ENCODE results near the gene FRMD4A. TPM values are rescaled to one million over a fixed set of nuclear protein-coding genes. Genes with fewer than 3 reads are reported as not detected.

Gene FRMD4A
- total and polyA plus RNA-seq, 7 donors: 3.0 to 27.8 (median 14.4) TPM

DNA sequence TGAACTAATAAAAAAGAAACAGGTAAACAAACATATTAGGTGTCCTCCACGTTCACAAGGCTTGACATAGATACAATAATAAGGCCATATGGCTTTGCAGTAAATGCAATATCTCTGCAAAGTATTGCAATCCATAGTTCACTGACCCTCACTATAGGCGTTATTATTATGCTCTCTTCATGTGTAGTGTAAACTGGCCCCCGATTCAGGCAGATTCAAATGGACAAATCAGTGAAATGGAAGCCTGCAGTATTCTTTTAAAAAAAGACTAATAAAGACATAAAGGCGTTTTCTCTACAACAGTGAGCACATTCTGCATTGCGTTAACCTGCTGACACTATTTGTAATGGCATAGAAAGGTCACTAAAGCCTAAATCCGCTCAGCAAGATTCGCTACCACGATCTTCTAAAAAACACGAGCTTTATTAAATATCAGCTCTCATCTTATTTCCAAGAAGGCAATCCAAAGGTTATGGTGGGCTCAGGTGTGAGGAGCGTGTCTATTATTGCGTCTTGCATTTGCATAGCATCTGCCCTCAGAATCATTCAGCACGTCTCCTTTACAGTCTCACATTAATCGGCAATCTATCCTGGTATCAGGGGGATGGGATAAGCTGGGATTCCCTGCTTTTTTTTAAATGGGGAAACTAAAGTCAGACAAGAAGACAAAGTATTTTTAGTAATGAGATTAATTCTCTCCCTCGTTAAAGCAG is 36.2 kb downstream of the FRMD4A start:
- H3K27me3 ChIP-seq: no peaks in the 10 kb centered on the region
- no peak overlapping the region for H3K4me3 ChIP-seq
- WGBS, 2 donors: 83 to 85% methylated on average over 14 of the region's 14 CpGs
- no peak overlapping the region for H3K27ac ChIP-seq
- intact Hi-C loops (cut with DNase I): no loop called here
- no peak for TF ChIP-seq POLR2A (IDR thresholded peaks at IDR 0.05)
- TF ChIP-seq, protein P1, sequence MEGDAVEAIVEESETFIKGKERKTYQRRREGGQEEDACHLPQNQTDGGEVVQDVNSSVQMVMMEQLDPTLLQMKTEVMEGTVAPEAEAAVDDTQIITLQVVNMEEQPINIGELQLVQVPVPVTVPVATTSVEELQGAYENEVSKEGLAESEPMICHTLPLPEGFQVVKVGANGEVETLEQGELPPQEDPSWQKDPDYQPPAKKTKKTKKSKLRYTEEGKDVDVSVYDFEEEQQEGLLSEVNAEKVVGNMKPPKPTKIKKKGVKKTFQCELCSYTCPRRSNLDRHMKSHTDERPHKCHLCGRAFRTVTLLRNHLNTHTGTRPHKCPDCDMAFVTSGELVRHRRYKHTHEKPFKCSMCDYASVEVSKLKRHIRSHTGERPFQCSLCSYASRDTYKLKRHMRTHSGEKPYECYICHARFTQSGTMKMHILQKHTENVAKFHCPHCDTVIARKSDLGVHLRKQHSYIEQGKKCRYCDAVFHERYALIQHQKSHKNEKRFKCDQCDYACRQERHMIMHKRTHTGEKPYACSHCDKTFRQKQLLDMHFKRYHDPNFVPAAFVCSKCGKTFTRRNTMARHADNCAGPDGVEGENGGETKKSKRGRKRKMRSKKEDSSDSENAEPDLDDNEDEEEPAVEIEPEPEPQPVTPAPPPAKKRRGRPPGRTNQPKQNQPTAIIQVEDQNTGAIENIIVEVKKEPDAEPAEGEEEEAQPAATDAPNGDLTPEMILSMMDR (IDR thresholded peaks at IDR 0.05): no peak
- TF ChIP-seq EP300 (IDR thresholded peaks at IDR 0.05): no peak
- TF ChIP-seq POLR2AphosphoS5 (IDR thresholded peaks at IDR 0.05): no peak
- peaks cover 0 to 3% (median 0%) of the 10 kb centered on the region in 4 donors for H3K9me3 ChIP-seq
- no peak for DNase-seq
- H3K4me1 ChIP-seq: peaks cover 0 to 7% (median 2%) of the 10 kb centered on the region in 4 donors
- no peaks in the 10 kb centered on the region for H3K36me3 ChIP-seq

DNA sequence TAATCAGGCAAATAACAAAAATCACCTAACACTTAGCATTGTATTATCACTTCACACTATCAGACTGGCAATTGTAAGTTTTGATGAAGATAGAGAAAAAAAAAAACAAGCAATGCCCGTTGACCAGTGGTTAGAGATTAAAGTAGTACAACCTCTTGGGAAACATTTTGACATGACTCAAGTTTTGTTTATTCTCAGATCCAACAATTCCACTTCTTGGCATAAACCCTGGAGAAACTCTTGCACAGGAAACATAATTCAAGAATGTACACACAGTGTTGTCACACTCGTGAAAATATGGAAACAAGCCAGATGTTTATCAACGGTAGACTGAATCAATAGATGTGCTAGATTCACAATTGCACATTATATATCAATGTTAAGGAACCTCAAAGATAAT is 37.2 kb downstream of the FRMD4A start:
- intact Hi-C loops (cut with DNase I): no loop called here
- no peak overlapping the region for H3K27ac ChIP-seq
- TF ChIP-seq POLR2AphosphoS5 (IDR thresholded peaks at IDR 0.05) (no peak), POLR2A (IDR thresholded peaks at IDR 0.05) (no peak), EP300 (IDR thresholded peaks at IDR 0.05) (no peak)
- TF ChIP-seq, protein P1 (IDR thresholded peaks at IDR 0.05): no peak
- DNase-seq: no peak
- 49 to 59% methylated on average over 3 of the region's 3 CpGs for WGBS, 2 donors
- H3K4me1 ChIP-seq: peaks cover 0 to 7% (median 2%) of the 10 kb centered on the region in 4 donors
- H3K9me3 ChIP-seq: peaks cover 0 to 3% (median 0%) of the 10 kb centered on the region in 4 donors
- no peak overlapping the region for H3K4me3 ChIP-seq
- H3K36me3 ChIP-seq: no peaks in the 10 kb centered on the region
- H3K27me3 ChIP-seq: no peaks in the 10 kb centered on the region

DNA sequence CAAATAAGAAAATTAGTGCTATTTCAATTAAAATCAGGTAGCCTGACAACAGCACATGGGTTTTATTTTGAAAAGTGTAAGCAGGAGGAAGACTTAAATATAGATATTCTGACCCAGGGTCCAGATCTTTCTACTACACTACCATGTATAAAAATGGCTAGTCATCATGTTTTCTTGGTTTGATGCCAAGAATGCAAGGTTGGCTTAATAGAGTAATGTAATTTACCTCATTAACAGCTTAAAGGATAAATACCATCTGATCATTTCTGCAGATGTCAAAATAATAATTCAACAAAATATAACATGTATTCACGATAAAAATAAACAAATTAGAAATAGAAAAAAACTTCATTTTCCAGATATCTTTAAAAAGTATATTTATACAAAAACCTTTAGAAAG is 39.4 kb downstream of the FRMD4A start:
- Histone ChIP-seq H3K27ac (no peak overlapping the region), H3K4me3 (no peak overlapping the region), H3K36me3 (no peaks in the 10 kb centered on the region), H3K27me3 (no peaks in the 10 kb centered on the region), H3K4me1 (peaks cover 0 to 6% (median 2%) of the 10 kb centered on the region in 4 donors), H3K9me3 (peaks cover 0 to 3% (median 0%) of the 10 kb centered on the region in 4 donors)
- no peak for DNase-seq
- intact Hi-C loops (cut with DNase I): no loop called here
- TF ChIP-seq POLR2A (IDR thresholded peaks at IDR 0.05) (no peak), EP300 (IDR thresholded peaks at IDR 0.05) (no peak), POLR2AphosphoS5 (IDR thresholded peaks at IDR 0.05) (no peak)
- TF ChIP-seq, protein P1 (IDR thresholded peaks at IDR 0.05): no peak
- 94 to 95% methylated on average over 1 of the region's 1 CpG for WGBS, 2 donors

DNA sequence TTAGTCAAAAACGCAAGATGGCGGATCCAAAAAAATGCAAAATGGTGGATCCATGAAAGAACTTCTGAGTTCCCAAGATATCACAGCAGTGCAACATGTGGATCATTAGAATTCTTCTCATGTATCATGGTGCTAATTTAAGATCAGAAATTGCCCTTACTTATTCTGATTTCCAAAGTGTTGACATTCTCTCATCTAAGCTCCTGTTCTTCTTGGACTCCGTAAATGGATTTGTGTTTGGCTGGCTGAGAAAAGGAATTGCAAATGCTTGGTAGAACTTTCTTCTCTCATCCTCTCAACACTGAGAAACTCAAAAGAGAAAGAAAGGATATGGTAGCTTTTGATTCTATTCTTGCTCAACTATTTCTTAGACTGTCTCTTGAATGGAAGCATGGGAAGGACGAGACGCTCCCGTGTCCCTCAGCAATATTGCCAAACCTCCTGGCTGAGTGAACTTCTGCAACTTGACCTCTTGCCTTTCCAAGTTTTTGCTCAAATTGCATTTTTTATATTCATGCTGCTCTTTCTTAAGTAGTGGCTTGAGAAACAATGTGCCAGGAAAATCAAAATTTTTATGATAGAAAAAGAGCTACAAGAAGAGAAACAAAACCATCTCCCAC is 44.7 kb downstream of the FRMD4A start:
- Histone ChIP-seq H3K4me1 (peaks cover 0 to 10% (median 0%) of the 10 kb centered on the region in 4 donors), H3K4me3 (no peak overlapping the region), H3K27me3 (no peaks in the 10 kb centered on the region), H3K36me3 (no peaks in the 10 kb centered on the region), H3K27ac (no peak overlapping the region), H3K9me3 (no peaks in the 10 kb centered on the region)
- DNase-seq: no peak
- intact Hi-C loops (cut with DNase I): no loop called here
- WGBS, 2 donors: 92 to 95% methylated on average over 6 of the region's 6 CpGs
- TF ChIP-seq POLR2AphosphoS5 (IDR thresholded peaks at IDR 0.05) (no peak), EP300 (IDR thresholded peaks at IDR 0.05) (no peak), POLR2A (IDR thresholded peaks at IDR 0.05) (no peak)
- TF ChIP-seq, protein P1 (IDR thresholded peaks at IDR 0.05): no peak
